Astrocyte of the spinal cord (primary cell): ENCODE measurements around the gene TAGLN2.
A peak's percentile ranks its signal among the peaks of the same experiment; 100 is the strongest.

Source experiments
- DNase-seq: peaks from one replicate; pipeline ENCODE4 v3.0.0; 2011; ENCODE audit warnings: low read depth, low spot score
- H3K4me3 ChIP-seq: 2 replicates; pipeline ENCODE4 v1.5.1; 2011; ENCODE audit warnings: low read depth, mild to moderate bottlenecking, low read length, moderate library complexity
- CTCF ChIP-seq: IDR thresholded peaks from 2 replicates; pipeline ENCODE4 v1.5.1; 2012; ENCODE audit warnings: low read depth, mild to moderate bottlenecking, low read length, inconsistent platforms
- in situ Hi-C: cut with HindIII; loops from 2 replicates; pipeline ENCODE4 v1.10.0; 2017; ENCODE audit warnings: low sequenced_read_pairs

The TAGLN2 gene

GRCh38 chr1:159951016-159951415, 25.7 kb upstream of the TAGLN2 start:
- no peak for TF ChIP-seq CTCF
- in situ Hi-C loops = no loop called here
- no peak overlapping the region for H3K4me3 ChIP-seq
- DNase-seq = no peak

- DNase-seq = no peak
- no peak overlapping the region for H3K4me3 ChIP-seq
- in situ Hi-C loops = no loop called here
- TF ChIP-seq CTCF = no peak
These were observed 24.7 kb upstream of the TAGLN2 start for GRCh38 chr1:159949981-159950381.

- no peak for DNase-seq
- TF ChIP-seq CTCF = no peak
- in situ Hi-C loops = no loop called here
- H3K4me3 ChIP-seq = no peak overlapping the region
These were observed 23.8 kb upstream of the TAGLN2 start for GRCh38 chr1:159949123-159949522.

GRCh38 chr1:159947942-159948341, 22.6 kb upstream of the TAGLN2 start:
- in situ Hi-C loops = no loop called here
- no peak for TF ChIP-seq CTCF
- H3K4me3 ChIP-seq = no peak overlapping the region
- no peak for DNase-seq

GRCh38 chr1:159946242-159947187, 21.2 kb upstream of the TAGLN2 start:
- no peak for DNase-seq
- no peak for TF ChIP-seq CTCF
- peak overlapping the region; percentile 44 for H3K4me3 ChIP-seq
- in situ Hi-C loops = no loop called here

- TF ChIP-seq CTCF = peak; percentile 55
- peak; percentile 80 for DNase-seq
- in situ Hi-C loops = no loop called here
- peak within 1 kb of the TSS; percentile 44 for H3K4me3 ChIP-seq
These were observed 20.4 kb upstream of the TAGLN2 start, which contains the start of gene IGSF9 for GRCh38 chr1:159945483-159946241. Gene IGSF9, minus strand, starts transcription at chr1:159945613. Its CDS starts 2,159 bp downstream, at chr1:159943454.
